ENCODE measurements around the gene AK4.

The AK4 gene

DNA sequence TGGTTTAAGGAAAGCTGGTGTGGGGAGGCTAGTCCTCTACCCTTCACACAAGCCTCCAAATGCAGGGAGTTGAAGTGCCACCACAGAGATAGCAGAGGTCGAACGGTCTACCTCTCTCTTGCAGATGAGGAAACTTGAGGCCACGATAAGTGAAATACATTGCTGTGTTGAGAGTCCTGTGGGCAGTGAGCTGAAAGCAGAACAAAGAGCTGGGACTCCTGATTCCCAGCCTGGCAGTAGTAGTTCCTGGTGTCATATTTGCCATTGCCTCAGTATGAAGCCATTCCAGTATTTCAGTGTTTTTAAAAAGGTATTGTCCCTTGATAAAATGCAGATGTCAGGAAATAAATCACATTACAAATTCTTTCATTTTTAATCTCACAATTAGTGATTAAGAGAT is 28.6 kb downstream of the AK4 start:
- FAIRE-seq: no peak

DNA sequence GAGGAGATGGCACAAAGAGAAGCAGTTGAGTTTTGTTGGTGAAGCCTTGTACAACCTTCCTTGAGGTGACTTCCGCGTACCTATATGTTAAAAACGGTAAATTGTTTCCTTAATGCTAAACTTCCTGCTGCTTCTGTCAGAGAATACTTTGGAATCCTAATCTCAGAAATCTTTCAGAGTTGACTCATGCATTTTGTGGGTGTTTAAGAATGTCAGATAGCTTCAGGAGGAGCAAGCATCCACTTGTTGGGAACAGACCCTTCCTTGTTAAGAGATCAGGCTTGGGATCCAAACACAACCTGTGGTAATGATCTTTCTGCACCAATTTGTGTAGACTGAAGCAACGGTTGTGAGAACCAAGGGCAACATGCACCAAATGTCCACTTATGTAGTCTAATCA is 29.5 kb downstream of the AK4 start:
- no peak for FAIRE-seq

DNA sequence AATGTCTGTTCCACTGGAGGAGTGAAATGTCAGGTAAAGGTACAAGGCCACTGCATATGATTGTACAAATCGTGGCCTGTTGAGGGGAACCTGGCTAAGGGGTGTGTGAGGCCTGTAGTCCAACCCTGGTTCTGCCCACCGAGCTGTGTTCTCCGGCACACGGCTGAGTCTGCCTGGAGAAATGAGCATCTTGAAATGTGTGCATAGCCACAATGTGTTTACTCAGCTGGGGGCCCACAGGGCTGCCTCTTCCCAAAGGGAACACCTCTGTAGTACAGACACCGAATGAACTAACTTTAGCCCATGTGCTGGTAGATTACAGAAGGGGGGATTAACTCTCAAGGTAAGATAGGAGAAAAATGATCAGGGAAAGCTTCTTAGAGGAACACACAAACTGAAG is 30.2 kb downstream of the AK4 start:
- no peak for FAIRE-seq

DNA sequence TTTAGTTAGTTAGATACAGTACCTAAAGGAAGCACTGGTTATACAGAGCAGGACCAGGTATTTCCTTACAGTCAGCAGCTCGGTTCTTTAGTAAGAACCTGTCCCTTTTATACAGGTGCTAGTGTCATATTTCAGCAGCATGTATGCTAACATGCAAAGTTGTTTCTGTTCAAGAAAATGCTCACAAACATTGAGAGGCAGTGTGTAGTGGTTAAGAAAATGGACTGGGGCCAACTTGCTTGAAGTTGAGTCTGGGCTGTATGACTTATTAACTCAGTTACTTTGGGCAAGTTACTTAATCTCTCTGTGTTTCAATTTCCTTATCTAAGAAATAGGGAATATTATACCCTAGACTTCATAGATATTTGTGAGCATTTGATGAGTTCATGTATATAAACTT is 31.1 kb downstream of the AK4 start:
- no peak for FAIRE-seq

DNA sequence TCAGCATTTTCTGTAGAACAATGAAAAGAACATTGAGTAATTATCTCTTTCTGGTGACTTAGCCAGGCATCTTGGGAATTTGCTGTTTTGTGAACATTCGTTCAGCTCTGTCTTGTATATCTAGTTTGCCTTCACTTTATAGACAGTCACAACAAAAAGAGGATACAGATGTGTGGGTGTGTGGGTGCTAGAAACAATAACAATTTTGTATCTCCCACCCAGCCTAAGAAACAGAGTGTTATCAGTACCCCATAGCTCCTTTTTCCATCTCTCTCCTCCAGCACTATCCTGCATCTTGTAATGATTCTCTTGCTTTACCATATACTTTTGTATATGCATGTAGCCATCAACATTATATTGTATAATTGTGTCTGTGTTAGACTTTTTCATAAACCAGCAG is 33.0 kb downstream of the AK4 start:
- no peak for FAIRE-seq

DNA sequence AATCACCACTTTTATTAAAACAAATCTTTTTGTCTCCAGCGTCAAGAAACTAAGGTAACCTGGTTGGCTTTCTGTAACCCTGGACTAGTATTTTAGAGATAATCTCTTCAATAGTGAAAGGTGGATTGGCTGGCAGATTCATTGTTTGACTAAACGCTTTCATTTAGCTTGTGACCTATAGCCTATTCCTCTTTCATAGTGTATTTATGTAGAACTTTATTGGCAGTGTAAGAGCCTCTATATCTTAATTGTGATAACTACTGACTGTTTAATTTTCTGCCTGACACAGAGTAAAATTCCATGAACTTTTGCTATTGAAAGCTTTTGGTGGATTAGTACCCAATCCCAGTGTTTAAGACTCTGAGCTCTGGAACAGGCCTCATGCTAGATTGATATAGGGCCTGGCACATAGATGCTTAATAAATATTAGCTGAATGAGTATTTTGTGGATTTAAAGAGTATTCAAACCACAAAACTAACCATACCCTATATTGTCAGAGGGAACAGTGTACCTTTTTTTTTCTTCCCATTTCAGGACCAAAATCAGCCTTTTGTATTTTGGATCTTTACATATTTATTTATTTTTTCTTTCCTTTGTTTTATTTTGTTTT is 34.8 kb downstream of the AK4 start:
- no peak for FAIRE-seq

DNA sequence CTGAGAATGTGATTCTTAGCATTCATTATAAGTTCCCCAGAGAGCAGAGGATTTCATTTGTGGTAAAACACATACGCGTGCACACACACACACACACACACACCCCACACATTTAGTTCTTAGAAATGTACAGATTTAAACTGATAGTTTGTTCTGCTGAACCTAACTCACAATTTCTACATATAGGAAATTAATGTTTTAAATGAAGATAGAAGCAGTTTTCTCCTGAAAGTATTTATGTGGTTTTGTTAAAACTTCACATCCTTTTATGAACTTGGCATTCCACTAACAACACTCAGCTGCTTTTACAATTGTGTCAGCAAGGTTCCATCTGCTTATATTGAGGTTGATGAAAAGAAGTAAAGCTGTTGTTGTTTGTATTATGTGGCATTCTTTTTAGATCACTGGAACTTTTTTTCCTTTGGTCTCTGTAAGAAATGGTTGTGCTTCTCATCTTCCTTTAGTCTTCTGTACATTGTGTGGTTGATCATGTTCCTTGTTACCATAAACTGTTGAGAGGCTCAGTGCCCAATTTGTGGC is 41.6 kb downstream of the AK4 start:
- FAIRE-seq: no peak

DNA sequence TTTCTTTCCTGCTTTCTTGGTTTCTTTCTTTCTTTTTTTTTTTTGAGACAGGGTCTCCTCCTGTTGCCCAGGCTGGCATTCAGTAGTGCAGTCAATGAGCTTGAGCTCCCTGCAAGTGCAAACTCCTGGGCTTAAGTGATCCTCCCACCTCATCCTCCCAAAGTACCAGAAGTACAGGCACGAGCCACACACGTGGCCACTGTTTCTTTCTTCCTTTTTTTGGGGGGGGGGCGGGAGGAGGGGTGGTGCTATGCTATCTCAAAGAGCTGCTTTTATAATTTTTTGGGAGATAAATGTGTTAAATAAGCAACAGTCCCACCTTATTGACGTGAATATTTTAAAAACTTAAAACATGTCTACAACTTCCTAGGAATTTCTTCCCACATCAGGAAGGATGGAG is 42.2 kb downstream of the AK4 start:
- FAIRE-seq: no peak

DNA sequence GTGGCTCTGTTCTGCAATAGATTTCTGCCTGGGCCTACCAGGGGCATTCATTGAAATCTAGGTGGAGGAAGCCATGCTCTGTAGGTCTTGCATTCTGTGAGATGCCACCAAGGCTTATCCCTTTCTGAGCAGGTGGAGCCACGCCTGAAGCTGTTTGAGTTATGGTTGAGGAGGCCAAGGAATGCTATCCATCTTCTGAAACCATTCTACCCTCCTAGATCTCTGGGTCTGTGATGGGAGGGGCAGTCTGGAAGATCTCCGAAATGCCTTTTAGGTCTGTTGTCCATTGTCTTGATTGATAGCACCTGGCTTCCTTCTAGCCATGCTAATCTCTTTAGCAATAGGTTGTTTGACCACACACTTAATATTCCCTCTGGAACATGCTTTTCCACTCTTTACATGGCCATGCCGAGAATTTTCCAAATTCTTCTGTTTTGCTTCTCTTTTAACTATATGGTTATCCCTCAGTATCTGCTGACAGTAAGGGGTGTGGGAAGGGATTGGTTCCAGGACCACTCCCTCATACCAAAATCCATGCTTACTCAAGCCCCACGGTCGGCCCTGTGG is 45.2 kb downstream of the AK4 start:
- no peak for FAIRE-seq

DNA sequence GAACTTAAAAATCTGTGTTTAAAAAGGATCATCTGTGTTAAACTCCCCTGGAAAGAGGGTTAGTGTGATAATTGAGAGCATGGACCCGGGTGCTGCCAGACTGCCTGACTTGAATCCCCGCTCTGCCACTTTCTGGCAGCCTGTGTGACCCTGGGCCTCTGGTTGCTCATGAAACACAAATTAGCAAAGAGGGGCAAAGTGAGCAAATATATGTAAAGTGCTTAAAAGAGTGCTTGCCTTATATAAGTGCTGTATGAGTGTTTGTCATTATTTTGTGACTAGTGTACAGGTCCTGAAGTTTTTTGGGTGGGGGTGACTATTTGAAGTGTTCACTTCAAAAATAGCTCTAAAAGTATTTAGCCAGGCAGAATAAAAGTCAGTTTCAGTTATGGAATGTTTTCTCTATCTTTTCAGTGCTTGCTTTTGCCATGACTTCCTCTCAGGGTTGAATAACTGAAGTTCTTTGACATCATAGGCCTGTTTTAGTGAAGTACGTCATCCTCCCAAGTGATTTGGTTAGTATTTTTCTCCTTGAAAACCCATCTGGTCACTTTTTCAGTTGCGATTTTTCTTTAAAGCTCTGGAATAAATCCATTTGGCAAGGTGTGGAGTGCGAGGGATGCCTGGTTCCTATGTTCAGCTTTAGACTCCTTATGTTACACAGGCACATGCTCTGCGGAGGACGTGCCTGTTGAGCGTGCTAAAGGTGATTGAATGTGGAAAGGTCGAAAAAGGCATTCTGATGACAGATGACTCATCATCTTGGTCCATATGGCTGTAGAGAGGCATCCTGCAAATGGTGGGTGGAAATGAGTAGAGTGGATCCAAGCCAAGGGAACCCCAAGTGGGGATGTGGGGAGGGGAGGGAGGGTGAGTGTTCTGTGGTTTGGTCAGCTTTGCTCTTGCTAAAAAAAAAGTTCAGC is 47.8 kb downstream of the AK4 start:
- no peak for FAIRE-seq

DNA sequence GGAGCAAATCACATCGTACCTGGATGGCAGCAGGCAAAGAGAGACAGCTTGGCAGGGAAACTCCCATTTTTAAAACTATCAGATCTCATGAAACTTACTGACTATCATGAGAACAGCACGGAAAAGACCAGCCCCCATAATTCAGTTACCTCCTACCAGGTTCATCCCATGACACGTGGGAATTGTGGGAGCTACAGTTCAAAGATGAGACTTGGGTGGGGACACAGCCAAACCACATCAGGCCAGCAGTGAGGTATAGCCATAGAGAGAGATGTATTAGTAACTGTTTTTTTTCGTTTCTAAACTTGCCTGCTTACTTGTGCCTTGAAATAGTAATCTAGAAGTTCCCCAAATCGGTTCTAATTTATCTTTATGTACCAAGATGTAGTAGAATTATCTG is 48.9 kb downstream of the AK4 start:
- no peak for FAIRE-seq

DNA sequence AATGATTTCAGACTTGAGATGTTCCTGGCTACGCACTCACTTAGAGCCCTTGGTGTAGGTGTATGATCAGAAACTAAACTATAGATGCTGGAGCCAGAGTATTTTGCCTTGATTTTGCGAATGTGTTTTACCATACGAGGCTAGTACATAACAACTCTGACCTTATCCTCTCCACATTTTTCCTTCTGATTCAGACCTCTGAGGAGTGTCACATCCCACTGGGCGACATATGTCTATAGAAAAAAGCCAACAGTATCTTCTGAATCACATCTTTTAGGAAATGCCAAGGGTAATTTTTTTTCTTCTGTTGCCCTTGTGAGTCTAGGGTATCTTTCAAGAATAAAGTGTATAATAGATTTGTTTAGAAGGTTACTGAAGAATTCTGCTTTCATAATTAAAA is 49.6 kb downstream of the AK4 start:
- no peak for FAIRE-seq

DNA sequence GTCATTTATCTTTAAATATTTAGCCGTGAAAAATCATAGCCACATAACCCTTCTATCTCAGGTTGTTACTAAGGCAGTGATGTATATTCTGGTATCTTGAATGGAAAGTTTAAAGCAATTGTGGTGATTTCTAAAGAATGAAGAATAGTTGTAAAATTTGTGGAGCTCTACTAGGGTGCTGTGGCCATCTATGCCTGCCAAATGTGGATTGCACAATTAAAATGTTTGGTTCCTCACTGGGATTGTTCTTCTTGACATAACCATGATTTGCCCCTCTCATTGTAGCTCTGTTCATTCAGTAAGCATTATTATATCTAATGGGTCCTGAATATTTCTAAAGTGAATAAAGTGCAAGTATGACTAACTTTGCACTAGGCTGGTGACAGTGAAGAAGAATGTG is 50.1 kb downstream of the AK4 start:
- FAIRE-seq: no peak

DNA sequence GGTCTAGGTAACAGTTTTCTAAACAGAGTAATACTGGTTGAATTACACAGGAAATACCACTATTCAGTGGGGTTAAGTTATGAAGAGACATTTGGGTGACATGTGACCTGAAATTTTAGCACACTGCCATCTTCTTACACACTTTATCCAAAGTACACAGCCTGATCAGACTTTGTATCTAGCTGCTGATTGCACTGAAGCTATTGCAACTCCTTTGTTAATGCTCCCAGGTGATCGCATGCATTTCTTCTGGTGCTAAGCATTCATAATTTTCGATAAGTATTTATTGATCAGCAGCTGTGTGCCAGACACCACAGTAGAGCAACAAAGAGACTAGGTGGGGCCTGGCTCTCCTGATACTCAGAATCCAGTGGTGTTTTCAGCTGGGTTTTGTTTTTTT is 52.4 kb downstream of the AK4 start:
- no peak for FAIRE-seq

DNA sequence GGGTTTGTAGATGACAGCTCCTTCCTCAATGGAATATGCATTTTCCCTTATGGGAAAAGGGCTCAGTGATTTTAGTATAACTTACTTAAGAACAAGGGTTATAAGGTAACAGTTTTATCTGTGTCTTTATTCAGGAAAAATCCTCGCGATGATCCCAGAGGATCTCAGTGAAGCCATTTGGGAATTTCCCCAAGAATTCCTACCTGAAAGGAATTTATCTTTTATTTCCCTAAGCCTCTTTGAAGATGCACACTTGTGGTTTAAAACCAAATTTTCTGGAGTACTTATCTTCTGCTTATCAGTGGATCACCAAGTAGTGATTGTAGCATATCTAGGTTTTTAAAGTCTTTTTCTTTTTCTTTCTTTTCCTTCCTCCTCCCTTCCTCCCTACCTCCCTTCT is 58.8 kb downstream of the AK4 start:
- FAIRE-seq: no peak

DNA sequence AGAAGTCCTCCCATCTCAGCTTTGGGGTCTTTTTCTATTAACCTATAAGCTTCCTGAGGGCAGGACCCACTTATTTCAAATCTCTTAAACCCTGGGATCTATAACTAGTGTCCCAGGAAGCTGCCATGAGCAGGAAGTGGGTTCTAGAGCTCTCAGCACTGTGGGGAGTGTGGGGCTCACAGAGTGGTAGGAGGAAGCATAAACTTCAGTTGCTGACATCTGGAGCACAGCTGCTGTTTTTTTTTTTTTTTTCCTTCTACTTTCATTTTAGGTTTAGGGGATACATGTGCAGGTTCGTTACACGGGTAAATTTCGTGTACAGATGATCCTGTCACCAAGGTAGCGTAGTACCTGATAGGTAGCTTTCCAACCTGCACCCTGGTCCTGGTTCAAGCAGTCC is 59.3 kb downstream of the AK4 start:
- no peak for FAIRE-seq

DNA sequence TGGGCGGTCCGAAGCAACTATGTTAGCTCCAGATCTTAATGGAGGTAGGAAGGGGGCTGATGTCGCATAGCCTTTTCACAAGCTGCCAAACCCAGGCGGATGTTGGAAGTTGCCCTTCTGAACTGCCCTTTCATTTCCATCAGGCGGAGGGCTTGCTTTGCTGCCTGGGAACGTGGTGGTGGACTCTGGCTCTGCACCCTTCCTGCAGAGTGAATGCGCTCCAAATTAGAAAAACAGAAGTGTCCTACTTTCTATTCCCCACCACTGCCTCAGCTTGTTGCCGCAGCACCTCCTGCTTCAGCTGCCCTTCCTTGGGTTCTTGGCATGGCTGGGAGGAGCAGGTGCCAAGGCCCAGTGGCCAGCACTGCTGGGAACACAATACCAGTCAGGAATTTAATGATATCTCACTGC is 60.6 kb downstream of the AK4 start:
- no peak for FAIRE-seq

DNA sequence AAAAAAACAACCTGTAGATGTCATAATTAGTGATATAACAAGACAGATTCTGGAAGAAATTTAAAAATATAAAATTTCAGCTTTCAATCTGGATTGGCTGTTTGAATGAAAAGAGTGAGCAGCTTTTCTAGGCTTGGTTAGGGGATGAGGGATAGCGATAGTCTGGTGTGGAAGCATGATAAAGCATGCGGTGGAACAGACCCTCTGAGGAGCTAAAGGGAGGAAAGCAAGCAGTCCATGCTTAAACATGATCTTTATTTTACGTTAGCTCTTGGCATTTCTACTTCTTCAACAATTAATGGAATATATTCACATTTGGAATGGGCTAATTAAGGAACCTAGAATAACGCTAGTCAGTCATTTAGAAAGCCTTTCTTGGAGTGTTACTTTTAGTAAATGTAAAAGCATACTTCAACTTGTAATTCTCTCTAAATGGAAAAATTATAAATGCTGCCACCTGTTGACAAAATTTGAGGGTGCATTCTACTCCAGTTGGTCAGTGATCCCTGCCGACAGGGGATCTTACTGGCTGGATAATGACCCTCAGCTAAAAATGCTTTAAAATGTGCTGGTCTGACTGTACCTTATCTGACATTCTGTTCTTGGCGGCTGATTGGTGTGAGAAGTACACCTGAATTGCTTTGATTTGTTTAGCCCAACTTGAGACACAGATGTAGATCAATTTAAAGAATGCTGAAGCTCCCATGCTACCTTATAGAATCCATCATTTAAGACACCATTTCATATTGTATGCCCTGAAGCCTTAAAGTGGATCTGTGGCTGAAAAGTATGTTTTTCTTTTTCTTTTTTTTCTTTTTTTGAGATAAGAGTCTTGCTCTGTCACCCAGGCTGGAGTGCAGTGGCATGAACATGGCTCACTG is 61.2 kb downstream of the AK4 start:
- FAIRE-seq: no peak

DNA sequence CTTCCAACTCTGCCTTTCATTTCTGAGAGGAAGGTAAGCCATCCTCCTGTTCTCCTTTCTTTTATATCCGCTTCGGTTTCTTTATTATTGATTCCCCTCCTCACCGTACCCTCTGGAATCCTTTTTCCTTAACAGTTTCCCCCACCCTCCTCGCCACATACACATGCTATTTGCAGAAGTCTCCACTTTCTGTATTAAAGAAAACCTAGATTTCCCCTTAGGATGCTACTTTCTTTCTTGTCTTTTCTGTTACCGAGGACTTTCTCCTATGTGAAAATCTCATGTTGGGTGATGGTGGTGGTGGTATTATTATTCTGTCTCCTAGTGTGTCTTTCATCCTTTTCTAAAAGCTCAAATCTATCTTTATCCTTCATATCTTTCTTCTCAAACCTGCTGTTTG is 62.3 kb downstream of the AK4 start:
- FAIRE-seq: no peak

DNA sequence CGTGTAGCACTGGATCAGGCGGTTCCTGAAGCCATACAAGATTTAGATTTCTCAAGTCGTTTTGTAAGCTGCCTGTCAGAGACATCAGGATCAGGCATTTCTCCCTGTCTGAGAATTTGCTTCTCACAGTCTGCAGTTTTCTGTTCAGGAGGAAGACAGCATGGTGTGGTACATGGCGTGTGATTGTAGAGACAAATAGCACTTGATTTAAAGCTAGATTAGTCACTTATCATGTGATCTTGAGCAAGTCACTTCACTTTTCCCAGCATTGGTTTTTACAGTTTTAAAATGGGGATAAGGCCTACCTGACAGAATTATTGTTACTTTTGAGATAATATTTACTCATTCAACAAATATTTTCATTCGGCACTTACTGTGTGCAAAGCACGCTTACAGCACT is 63.3 kb downstream of the AK4 start:
- FAIRE-seq: no peak

DNA sequence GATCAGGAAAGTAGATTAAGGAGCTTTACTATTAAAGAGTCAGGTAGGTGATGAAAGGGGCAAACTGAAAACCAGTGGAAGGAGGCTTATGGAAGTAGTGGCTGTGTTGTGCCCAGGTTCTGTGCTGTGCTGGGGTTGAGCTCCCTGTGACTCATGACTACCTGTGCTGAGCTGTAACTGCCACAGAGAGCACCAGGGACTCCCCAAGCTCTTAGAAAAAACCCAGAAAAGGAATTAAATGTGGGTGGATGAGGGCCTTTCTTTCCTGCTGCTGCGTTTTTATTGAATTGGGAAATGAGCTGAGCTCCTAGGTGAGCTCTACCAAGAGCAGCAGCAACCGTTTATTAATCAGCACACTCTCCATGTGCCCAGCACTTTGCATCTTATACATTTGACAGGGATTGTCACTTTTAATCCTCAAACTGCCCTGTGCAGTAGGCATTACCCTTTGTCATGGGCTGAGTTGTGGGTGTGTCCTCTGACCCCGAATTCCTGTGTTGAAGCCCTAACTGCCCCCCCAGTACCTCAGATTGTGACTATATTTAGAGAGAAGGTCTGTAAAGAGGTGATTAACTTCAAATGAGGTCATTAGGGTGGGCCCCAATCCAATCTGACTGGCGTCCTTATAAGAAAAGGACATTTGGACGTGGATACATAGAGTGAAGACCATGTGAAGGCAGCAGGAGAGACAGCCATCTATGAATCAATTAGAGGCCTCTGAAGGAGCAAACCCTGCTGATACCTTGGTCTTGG is 65.4 kb downstream of the AK4 start:
- FAIRE-seq: no peak

DNA sequence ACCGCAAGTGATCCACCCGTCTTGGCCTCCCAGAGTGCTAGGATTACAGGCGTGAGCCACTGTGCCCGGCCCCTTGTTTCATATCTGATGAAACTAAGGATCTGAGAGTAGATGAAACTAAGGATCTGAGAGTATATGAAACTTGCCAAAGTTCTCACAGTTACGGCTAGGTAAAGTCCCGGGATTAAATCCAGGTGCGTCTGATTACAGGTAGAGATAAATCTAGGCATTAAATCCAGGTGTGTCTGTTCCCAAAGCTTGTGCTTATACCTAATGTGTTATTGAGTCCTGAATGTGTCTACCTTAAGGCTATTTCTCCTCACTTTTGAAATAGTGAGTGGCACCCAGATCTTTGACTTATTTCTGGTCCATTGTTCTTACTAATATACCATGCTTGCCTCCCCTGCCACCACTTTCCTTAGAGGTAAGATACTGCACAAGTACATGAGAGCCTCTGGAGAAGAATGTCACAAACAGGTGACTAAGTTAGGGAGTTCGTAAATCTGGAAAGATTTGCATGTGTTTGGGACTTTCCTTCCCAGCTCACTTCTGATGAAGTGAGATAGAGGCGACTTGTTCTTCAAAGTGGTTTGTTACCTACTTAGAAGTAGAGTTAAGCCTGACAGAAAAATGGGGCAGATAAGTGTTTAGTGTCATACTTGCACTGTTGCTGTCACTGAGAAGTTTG is 66.5 kb downstream of the AK4 start:
- FAIRE-seq: no peak
